Measurements from ENCODE around the gene NDUFC2.
"Not testable (repeated sequence)": the region's sequence is repeated elsewhere in the genome, so short reads cannot be mapped to it uniquely, and the experiment has no call there.

Gene NDUFC2

GRCh38 chr11:78030429-78031325 lies 49.0 kb downstream of the NDUFC2 start:
- no peak for DNase-seq (ENCODE audit: low read depth)

DNA sequence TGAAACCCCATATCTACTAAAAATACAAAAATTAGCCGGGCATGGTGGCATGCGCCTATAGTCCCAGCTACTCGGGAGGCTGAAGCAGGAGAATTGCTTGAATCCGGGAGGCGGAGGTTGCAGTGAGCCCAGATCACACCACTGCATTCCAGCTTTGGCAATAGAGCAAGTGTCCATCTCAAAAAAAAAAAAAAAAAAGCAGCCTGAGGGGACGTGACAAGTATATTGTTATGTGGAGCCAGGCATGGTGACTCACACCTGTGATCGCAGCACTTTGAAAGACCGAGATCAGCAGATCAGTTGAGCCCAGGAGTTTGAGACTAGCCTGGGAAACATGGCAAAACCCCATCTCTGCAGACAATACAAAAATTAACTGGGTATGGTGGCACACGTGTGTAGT lies 51.2 kb downstream of the NDUFC2 start:
- not testable (repeated sequence) for DNase-seq (ENCODE audit: low read depth)

- DNase-seq (ENCODE audit: low read depth) = no peak
Observed at GRCh38 chr11:78027759-78028158, 51.9 kb downstream of the NDUFC2 start.

GRCh38 chr11:78025378-78025777 lies 54.3 kb downstream of the NDUFC2 start:
- no peak for DNase-seq (ENCODE audit: low read depth)

DNA sequence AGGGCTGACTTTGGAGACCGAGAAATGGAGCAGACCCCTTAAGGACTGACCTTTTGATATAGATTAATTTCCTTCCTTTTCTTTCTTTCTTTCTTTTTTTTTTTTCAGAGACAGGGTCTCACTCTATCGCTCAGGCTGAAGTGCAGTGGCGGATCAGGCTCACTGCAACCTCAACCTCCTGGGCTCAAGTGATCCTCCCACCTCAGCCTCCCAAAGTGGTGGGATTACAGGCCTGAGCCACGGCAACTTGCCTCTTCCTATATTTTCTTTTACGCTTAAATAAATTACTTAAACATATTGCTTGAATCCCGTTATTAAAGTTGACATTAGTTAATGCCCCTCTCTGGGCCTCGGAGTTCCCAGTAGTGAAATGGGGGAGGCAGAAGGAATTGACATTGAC lies 56.2 kb downstream of the NDUFC2 start:
- no peak for DNase-seq (ENCODE audit: low read depth)

- no peak for DNase-seq (ENCODE audit: low read depth)
Observed at GRCh38 chr11:78022397-78023396, 57.0 kb downstream of the NDUFC2 start, which contains the start of gene KCTD14. TSS of gene KCTD14 (minus strand) at chr11:78023276. CDS start at chr11:78023249, 27 bp downstream.

DNA sequence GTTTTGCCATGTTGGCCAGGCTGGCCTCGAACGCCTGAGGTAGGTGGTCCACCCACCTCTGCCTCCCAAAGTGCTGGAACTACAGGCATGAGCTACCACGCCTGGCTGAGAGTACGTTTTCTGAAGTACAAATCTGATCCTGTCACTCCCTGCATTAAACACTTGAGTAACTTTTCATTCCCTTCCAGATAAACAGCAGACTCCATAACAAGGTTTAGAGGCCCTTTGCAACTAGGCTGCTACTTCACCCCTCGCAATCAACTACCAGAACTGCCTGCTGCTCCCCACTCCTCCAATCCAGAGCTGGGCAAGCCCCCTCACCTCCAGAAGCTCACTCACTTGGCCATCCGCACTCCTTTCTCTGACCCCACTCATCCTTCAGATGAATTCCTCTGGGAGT lies 58.1 kb downstream of the NDUFC2 start:
- DNase-seq (ENCODE audit: low read depth) = no peak

DNA sequence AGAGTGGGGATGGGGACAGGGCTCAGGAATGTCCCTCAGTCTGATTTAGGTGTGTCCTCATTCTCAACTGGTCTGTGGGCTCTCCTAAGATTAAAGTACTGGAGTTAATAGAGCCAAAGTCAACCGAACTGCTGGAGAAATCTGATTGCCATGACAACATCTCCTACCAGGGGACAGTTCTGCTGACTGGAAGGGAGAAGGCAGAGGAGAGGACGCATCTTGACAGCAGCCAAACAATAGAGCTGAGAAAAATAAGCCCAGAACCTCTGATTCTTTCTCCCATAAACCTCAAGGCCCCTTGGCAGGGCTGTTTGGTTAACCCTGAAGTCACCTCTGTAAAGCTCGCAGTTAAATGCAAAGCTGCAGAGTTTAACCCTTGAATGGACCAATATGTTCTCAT lies 59.4 kb downstream of the NDUFC2 start:
- no peak for DNase-seq (ENCODE audit: low read depth)

- no peak for DNase-seq (ENCODE audit: low read depth)
Observed at GRCh38 chr11:78019808-78020207, 59.9 kb downstream of the NDUFC2 start.

Measured in GM04504 (cell line).